ENCODE measurements around the gene DIAPH2.
A peak's percentile ranks its signal among the peaks of the same experiment; 100 is the strongest.
"Not testable (repeated sequence)": the region's sequence is repeated elsewhere in the genome, so short reads cannot be mapped to it uniquely, and the experiment has no call there.

The DIAPH2 gene

GRCh38 chrX:96684339-96685209 lies at the start of gene DIAPH2:
DIAPH2 (plus strand) TSS chrX:96684842.
- peak; percentile 78 for DNase-seq

DNA sequence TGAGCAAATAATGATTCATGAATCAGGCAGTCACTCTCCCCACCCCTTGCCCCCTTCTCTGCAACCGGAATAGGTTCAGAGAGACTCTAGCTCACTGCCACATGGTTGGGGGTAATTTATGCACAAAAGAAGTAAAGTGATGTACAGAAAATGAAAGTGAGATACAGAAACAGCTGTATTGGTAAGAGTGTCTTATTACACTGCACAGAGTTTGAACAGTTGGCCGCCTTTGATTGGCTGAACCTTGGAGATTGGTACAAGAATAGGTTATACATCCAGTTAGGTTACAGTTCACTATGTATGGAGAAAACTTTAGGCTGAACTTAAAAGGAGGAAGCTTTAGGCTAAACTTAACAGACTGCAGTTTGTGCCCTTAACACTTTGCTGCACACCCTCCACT lies 34.6 kb upstream of the DIAPH2 start:
- no peak for DNase-seq

GRCh38 chrX:96655947-96656623 lies 28.6 kb upstream of the DIAPH2 start:
- DNase-seq: no peak

DNA sequence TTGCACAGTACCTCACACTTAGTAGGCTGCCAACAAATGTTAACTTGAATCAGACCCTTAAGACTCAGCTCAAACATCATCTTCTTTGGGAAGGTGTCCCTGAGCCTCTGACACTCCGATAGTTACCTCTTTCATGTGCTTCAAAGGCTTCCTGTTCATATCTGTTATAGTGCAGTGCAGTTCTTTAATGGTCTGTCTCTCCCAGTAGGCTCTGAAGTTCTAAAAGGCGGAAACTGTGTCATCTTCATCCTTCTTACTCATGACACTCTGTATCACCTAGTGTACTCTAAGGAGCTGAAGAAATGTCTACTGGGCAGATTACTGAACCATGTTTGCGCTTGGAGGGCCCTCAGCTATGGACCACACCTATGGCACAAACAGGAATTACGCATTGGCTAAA lies 2.1 kb upstream of the DIAPH2 start:
- DNase-seq: no peak

GRCh38 chrX:96683997-96684338 lies 674 bp upstream of the DIAPH2 start:
- no peak for DNase-seq

- DNase-seq: peak; percentile 56
These were observed 813 bp downstream of the DIAPH2 start for GRCh38 chrX:96685210-96686099.

DNA sequence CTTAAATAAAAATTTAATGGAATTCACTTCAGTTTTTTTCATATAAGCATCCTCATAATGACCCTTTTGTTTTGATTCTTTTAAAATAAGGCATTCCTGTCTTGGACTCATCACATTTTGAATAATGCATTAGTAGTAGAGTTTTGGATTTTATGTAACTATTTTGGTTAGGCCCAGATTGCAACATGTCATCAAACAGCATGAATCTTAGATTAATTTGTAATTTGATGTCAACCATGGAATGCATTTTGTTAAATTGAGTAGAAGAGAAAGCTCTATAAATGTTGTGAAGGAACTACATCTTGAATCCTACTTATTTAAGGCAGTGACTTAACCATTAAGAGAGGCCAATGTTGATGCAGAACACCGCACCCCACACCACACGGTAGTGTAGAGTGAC lies 3.1 kb downstream of the DIAPH2 start:
- DNase-seq: no peak

GRCh38 chrX:96688789-96689188 lies 4.1 kb downstream of the DIAPH2 start:
- DNase-seq: no peak

DNA sequence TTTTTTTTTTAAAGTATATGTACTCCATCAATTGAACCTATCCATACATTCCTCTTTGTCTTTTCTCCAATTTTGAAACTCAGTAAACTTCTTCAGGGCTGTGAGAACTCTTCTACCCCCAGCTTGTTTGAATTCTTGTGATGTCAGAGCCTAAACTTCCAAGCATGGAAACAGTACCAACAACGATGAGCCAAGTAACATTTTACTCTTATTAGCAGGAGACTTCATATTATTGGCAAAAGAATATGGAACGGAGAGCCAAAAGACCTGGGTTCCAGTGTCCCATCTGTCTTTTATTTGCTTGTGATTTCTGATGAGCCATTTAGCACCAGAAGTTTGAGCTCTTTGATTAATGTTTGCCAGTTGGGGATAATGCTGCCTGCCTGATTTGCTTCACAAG lies 5.3 kb downstream of the DIAPH2 start:
- no peak for DNase-seq

DNA sequence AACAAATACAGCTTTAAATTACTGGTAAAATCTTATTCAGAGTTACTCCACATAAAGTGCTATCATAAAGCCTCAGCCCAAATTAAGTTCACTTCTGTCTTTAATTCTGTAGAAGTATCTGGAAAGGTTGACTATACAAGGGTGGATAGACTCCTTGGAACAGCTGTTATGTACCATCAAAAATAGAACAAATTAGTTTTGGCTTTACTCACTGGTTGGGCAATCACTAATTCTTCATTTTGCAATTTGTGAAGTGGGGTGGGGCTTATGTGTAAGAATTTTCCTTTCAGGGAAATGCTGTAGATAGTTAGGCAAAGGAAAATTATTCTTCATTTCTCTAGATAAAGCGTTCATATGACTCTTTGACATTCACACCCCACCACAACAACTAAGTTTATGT lies 7.8 kb downstream of the DIAPH2 start:
- DNase-seq: no peak

DNA sequence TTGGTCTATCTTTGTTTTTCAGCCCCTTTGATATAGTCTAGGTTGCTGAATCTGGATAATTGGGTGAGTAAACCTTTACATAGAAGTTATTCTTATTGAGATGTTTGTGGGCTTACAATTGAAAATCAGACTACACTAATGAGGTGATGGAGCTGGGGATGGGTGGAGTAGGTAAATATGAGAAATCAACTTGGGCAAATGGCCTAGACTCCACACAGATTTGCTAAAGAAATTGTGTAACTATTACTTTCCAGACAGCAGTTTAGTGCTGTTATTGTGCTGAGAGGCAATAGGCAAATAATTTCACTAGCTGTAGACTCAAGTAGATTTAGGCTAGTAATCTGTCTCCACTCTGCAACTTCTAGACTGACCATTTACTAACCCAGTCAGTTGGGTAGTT lies 8.2 kb downstream of the DIAPH2 start:
- DNase-seq: no peak

DNA sequence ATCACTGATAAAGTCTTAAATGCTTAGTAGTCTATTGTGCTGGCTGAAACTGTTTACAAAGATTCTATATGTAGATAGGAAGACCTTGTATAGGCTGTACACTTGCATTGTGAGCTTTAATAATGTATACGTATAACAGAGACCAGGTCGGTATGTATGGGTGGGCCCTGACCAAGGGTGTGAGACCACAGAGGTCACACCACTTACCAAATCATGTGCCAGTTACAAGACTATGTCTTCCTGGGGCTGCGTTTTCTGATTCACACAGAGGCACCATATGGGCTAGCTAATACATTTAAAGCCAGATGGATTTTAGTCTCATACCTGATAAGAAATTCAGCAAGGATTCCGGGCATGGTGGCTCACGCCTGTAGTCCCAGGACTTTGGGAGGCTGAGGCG lies 8.8 kb downstream of the DIAPH2 start:
- no peak for DNase-seq

DNA sequence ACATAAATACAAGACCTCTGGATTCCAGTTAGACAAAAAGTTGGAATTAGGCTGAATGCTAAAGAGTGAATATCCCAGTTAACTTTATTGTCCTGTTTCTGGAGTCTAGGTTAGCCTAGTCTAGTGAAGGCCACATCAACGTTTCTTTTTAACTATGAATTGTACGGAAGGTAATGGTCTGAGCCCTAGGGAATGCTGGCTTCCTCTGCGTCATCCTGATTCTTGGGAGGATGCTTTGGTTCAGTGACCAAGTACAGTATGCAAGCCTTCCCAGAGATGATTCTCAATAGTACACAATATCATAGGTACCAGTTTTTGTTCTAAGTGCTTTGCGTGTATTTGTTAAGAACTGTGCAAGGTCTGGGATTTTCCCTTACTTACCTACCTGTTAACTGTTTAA lies 11.8 kb downstream of the DIAPH2 start:
- DNase-seq: no peak

GRCh38 chrX:96700625-96701024 lies 16.0 kb downstream of the DIAPH2 start:
- DNase-seq: no peak

- no peak for DNase-seq
These were observed 18.7 kb downstream of the DIAPH2 start for GRCh38 chrX:96703379-96703778.

- no peak for DNase-seq
These were observed 19.2 kb downstream of the DIAPH2 start for GRCh38 chrX:96703816-96704215.

DNA sequence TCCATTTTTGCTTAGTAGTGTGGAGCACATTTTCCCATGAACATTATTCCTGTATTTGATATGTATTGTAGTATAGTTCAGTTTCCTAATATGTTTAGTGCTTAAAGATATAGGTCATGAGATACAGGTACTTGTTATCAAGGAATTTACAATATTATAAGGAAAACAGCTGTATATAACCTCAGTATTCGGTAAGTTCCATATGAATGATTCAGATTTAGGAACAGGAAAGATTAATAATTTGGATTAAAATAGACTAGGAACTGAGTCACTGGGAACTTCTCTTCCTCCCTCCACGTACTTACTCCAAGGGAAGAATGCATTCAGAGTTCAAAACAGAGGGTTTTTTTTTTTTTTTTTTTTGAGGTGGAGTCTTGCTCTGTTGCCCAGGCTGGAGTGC lies 20.0 kb downstream of the DIAPH2 start:
- no peak for DNase-seq

DNA sequence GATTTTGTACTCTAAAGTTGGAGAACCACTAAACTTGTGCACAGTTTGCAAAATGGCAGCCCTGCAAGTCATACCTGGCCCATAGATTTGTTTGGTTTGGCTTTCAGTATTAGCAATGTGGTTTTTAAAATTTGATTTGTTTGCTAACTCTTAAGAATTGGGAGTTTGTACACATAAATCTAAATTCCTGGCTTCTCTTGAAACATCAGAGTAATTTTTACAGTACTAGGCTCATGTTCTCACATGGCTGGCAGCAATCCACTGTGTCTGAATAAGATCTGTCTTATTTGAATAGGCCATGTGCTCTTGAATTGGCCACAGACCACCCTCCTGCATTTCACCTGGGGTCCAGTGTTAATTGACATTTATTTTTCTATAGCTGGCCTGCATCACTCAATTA lies 21.3 kb downstream of the DIAPH2 start:
- no peak for DNase-seq

GRCh38 chrX:96707804-96708203 lies 23.2 kb downstream of the DIAPH2 start:
- DNase-seq: no peak

DNA sequence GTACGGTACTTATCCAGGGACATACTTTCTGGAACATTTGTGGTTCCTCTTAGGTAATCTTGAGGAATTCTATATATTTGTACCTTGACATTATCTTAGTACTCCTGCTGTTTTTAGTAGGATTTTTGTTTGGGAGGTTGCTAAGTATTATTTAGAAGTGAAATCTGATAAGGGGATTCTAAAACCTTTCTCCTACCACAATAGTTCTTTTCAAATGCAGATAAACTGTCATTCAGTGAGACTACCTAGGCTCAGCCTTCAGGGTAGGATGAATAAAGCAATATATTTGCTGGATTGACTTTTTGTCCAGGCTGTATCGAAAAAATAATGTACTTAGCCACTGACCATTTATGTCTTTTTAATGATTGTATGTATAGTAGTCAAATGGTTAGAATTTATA lies 25.4 kb downstream of the DIAPH2 start:
- no peak for DNase-seq

- no peak for DNase-seq
These were observed 28.7 kb downstream of the DIAPH2 start for GRCh38 chrX:96713303-96713702.

DNA sequence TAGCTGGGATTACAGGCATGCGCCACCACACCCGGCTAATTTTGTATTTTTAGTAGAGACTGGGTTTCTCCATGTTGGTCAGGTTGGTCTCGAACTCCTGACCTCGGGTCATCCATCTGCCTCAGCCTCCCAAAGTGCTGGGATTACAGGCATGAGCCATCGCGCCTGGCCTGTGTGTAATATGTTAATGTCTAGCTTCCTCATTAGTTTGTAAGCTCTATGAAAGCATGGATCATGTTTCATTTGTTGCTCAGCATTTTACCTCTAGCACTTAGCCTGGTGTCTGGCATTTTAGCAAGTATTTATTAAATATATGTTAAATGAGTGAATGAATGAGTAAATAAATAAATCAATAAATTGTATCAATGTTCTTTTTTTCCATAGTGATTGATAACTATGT lies 29.8 kb downstream of the DIAPH2 start:
- not testable (repeated sequence) for DNase-seq

DNA sequence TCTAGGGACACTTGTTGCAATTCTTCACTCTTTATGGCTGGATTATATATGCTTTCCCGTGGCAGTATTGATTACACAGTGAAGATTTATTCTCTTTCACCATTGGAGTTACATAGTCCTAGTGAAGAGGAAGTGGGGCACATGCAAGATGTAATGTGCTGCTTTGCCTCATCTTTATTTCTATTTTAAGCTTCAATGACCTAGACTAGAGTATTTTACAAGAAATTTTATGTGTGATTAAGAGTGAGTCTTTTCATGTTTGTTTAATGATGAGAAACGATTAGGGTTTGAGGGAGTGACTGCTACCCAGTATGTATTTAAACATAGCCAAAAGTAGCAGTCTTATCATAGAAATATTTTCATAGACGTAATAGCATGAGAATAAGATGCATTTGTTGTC lies 30.8 kb downstream of the DIAPH2 start:
- DNase-seq: no peak

Measured in stimulated activated CD4-positive, alpha-beta T cell treated with anti-CD3 and anti-CD28 coated beads, Interleukin-1b, Interleukin-23, amount 100 ng/mL, for 48 hours (primary cell).